ENCODE data around the gene CGREF1. TPM values are rescaled to one million over a fixed set of nuclear protein-coding genes. Genes with fewer than 3 reads are reported as not detected.

Gene CGREF1
- total RNA-seq, 1 donor from 2014 or later, result 2.2 TPM

DNA sequence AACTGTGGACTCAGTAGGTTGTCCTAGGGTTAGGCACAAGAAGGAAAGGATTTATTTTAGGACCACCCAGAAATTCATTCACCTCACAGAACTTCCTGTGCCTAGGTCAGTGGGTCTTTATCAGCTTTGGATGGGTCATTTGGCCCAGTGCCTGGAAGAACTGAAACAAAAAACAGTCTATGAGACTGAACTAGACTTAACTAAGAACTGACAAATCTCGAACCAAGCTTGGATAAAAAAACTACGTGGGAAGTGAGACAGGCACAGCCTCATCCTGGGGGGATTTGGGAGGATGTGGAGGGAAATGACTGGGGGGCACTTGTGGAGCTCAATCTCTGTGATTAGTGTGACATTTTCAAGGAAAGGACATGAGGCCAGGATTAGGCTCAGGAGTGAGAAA, 45.1 kb downstream of the CGREF1 start:
- intact Hi-C loops (cut with DNase I), result no loop called here
- Histone ChIP-seq H3K4me1 (peaks cover 79% of the 10 kb centered on the region), H3K27me3 (no peaks in the 10 kb centered on the region), H3K27ac (peak overlapping the region; percentile 94), H3K9me3 (no peaks in the 10 kb centered on the region), H3K36me3 (peaks cover 0 to 6% of the 10 kb centered on the region in 2 donors), H3K4me3 (no peak overlapping the region)
- TF ChIP-seq, protein P1, sequence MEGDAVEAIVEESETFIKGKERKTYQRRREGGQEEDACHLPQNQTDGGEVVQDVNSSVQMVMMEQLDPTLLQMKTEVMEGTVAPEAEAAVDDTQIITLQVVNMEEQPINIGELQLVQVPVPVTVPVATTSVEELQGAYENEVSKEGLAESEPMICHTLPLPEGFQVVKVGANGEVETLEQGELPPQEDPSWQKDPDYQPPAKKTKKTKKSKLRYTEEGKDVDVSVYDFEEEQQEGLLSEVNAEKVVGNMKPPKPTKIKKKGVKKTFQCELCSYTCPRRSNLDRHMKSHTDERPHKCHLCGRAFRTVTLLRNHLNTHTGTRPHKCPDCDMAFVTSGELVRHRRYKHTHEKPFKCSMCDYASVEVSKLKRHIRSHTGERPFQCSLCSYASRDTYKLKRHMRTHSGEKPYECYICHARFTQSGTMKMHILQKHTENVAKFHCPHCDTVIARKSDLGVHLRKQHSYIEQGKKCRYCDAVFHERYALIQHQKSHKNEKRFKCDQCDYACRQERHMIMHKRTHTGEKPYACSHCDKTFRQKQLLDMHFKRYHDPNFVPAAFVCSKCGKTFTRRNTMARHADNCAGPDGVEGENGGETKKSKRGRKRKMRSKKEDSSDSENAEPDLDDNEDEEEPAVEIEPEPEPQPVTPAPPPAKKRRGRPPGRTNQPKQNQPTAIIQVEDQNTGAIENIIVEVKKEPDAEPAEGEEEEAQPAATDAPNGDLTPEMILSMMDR (IDR thresholded peaks at IDR 0.05), result no peak
- TF ChIP-seq POLR2A (IDR thresholded peaks at IDR 0.05) (no peak), POLR2AphosphoS5 (IDR thresholded peaks at IDR 0.05; ENCODE audit: insufficient read depth in 1 of 2, low read depth in 1 of 2) (no peak)
- no peak for DNase-seq (ENCODE audit: extremely low spot score in 2 of 2)

DNA sequence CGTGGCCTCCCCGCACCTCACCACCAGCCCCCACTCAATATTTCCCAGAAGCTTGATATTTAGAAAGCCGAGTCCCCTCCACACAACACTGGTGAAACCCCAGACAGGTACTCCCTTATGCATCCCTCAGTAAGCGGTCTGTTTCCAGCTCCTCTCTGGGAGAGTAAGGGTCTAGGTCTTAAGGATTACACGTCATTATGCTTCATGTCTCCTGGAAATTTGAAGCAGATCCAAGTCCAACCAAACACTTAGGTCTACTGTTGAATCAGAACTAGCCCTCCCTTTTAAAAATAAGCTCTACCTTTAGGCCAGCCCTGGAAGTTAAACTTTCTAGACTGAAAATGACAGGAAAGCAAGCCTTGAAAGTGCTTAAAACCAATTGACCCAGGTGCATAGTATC, 46.0 kb downstream of the CGREF1 start:
- intact Hi-C loops (cut with DNase I), result no loop called here
- no peaks in the 10 kb centered on the region for H3K27me3 ChIP-seq
- H3K4me3 ChIP-seq, result peak overlapping the region in 1 of 2 donors; percentile 97
- no peaks in the 10 kb centered on the region for H3K9me3 ChIP-seq
- H3K4me1 ChIP-seq, result peaks cover 80% of the 10 kb centered on the region
- H3K27ac ChIP-seq, result peak overlapping the region; percentile 94
- DNase-seq (ENCODE audit: extremely low spot score in 2 of 2), result no peak
- no peak for TF ChIP-seq POLR2A (IDR thresholded peaks at IDR 0.05)
- no peak for TF ChIP-seq POLR2AphosphoS5 (IDR thresholded peaks at IDR 0.05; ENCODE audit: insufficient read depth in 1 of 2, low read depth in 1 of 2)
- TF ChIP-seq, protein P1 (IDR thresholded peaks at IDR 0.05), result no peak
- peaks cover 0 to 14% of the 10 kb centered on the region in 2 donors for H3K36me3 ChIP-seq

DNA sequence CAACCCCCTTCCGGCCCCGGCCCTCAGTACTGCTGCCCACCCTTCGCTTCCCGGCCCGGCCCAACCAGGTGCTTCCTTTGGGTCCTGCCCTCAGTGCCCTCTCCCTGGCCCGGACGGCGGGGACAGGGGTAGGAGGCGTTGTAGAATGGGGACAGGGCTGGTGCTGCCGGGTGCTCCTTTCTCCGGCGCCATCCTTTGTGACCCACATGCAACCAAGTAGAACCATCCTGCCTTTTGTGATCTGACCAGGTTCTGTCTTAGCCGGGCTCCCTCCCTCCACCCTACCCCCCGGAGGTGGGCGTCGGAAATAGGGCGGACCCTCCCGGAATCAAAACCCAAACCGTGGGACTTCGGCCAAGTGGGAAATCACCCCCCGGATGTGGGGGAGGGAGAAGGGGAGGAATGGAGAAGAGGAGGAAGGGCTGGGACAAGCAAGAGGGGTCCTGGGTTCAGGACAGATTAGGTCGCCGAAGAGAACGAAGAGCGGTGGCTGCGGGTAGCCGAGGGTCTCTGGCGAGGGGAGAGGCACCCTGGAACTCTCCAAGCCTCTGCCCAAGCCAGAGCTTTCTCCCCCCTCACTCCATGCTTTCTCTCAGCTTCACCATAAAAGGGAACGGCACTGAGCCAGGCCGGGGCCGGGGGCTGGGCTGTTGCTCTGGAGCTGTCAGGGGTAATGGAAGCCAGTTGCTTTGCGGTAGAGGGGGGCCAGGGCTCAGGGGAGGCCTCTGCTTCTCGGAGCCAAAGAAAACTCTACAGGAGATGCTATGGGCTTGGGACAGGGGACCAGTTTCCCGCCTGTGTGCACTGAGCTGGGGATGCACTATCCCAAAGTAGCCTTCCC, 46.7 kb downstream of the CGREF1 start:
- peak; percentile 38 to 71 for TF ChIP-seq POLR2AphosphoS5 (IDR thresholded peaks at IDR 0.05; ENCODE audit: insufficient read depth in 1 of 2, low read depth in 1 of 2)
- TF ChIP-seq, protein P1 (IDR thresholded peaks at IDR 0.05), result no peak
- H3K27me3 ChIP-seq, result no peaks in the 10 kb centered on the region
- intact Hi-C loops (cut with DNase I), result no loop called here
- H3K9me3 ChIP-seq, result no peaks in the 10 kb centered on the region
- peak in 1 of 2 donors; percentile 81 for DNase-seq (ENCODE audit: extremely low spot score in 2 of 2)
- H3K4me1 ChIP-seq, result peaks cover 73% of the 10 kb centered on the region
- peaks cover 0 to 17% of the 10 kb centered on the region in 2 donors for H3K36me3 ChIP-seq
- H3K27ac ChIP-seq, result peak overlapping the region; percentile 94
- peak overlapping the region; percentile 89 to 97 for H3K4me3 ChIP-seq

DNA sequence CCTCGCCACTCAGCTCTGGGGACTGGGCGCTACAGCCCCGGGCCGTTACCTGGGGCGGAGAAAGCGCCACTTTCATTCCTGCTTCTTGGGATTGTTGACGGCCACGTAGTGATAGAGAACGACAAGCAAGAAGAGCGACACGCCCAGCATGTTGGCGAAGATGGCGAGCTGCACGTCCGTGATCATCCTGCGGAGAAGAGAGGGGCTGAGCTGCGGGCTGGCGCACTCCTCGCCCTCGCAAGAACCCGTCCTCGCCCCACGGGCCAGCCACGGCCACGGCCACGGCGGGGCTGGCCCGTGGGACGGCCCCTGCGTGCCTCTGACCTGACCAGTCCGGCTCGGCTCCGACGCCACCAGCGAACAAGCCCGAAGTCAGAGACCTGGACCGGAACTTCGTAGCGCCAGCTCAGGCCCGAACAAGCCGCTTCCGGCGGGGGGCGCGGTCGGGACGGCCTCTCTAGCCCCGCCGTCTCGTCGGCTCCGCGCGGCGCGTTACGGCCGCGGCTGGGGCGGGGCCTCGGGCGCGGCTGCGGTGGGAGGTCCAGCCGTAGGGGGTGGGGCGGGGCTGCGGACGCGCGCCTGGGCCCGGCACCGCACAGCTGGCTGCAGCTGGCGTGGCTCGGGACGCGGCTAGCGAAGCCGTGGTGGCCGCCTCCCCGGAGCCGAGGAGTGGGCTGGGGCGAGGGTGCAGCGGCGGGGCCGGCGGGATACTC, 47.5 kb downstream of the CGREF1 start, which contains the start of gene OST4:
Gene OST4, minus strand, starts transcription at position 378 of the 713 bp plus-strand sequence.
- peak within 1 kb of the TSS; percentile 94 for H3K27ac ChIP-seq
- no peaks in the 10 kb centered on the region for H3K9me3 ChIP-seq
- peaks cover 0 to 17% of the 10 kb centered on the region in 2 donors for H3K36me3 ChIP-seq
- H3K4me3 ChIP-seq, result peak within 1 kb of the TSS; percentile 89 to 97
- intact Hi-C loops (cut with DNase I), result no loop called here
- peak in 1 of 2 donors; percentile 96 for DNase-seq (ENCODE audit: extremely low spot score in 2 of 2)
- H3K27me3 ChIP-seq, result no peaks in the 10 kb centered on the region
- peaks cover 65% of the 10 kb centered on the region for H3K4me1 ChIP-seq
- TF ChIP-seq POLR2A (IDR thresholded peaks at IDR 0.05), result peak in 1 of 2 donors; percentile 66
- TF ChIP-seq POLR2AphosphoS5 (IDR thresholded peaks at IDR 0.05; ENCODE audit: insufficient read depth in 1 of 2, low read depth in 1 of 2), result peak; percentile 50 to 82
- TF ChIP-seq, protein P1 (IDR thresholded peaks at IDR 0.05), result no peak
